Measurements from ENCODE around the gene PPP1CC.

GRCh38 chr12:110718222-110718908, 24.3 kb downstream of the PPP1CC start:
- TF ChIP-seq CTCF (IDR thresholded peaks at IDR 0.05), result no peak
- TF ChIP-seq POLR2A (IDR thresholded peaks at IDR 0.05), result no peak

Data from testis (tissue), 2 donors.